LNCAP (cell line): ENCODE measurements around the gene NAALADL1.

Experiments used
- TF ChIP-seq, protein P1 (sequence below): fragments of 450-650 bp; IDR thresholded peaks from 2 replicates; pipeline ENCODE4 v1.5.1; 2017; ENCODE audit warnings: mild to moderate bottlenecking

The NAALADL1 gene

DNA sequence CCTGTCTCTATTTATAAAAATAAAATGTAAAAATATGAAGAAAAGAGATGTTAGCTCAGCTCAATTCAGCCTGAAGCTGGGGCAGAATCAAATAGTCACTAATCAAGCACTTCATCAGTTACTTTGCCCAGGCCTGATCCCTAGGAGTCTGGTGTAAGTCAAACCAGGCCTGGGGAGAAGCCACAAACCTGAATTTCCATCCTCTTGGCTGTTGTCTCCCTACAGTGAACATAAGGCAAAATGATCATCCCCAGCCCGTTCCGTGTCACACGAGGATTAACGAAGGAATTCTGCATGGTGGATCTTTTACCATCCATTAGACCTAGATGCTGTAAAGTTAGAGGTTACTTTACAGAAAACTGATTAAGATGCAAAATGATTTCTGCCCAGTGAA, 6.5 kb upstream of the NAALADL1 start:
- TF ChIP-seq, protein P1, sequence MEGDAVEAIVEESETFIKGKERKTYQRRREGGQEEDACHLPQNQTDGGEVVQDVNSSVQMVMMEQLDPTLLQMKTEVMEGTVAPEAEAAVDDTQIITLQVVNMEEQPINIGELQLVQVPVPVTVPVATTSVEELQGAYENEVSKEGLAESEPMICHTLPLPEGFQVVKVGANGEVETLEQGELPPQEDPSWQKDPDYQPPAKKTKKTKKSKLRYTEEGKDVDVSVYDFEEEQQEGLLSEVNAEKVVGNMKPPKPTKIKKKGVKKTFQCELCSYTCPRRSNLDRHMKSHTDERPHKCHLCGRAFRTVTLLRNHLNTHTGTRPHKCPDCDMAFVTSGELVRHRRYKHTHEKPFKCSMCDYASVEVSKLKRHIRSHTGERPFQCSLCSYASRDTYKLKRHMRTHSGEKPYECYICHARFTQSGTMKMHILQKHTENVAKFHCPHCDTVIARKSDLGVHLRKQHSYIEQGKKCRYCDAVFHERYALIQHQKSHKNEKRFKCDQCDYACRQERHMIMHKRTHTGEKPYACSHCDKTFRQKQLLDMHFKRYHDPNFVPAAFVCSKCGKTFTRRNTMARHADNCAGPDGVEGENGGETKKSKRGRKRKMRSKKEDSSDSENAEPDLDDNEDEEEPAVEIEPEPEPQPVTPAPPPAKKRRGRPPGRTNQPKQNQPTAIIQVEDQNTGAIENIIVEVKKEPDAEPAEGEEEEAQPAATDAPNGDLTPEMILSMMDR: no peak

DNA sequence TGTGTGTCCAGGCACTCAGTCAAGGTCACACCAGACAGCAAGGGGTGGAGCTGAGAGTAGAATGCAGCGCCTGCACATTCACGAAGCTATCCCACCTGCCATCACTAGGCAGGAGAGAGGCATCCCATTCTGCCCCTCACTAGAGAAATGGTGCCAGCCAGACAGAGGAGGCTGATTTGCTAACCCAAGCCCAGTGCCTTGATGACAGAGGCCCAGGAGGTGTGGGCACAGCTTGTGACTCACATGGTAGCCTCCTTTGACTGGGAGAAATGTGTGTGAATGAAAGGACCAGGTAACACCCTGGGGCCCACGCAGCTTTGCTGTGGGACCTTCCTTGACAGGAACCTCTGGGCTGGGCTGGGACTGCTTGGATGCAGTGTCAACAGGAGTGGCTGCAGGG, 5.2 kb upstream of the NAALADL1 start:
- TF ChIP-seq, protein P1: no peak

DNA sequence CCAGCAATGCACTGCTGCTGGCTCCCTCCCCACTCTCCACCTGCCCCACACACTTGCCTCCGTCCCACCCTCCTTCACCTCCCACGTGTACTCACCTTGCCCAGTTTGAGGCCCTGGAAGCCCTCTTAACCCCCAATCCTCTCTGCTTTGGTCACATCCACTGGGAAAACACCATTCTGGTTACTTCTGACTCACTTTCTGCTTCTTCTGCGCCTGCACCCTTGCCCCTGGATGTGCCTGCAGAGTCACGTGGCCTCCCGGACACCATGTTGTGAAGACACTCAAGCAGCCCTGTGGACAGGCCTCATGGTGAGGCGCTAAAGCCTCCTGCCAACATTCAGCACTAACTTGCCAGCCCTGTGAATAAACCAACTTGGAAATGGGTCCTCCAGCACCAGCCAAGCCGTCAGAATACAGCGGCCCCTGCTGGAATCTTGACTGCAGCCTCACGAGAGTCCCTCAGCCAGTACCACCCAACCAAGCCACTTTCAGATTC, 2.6 kb upstream of the NAALADL1 start:
- TF ChIP-seq, protein P1: no peak

DNA sequence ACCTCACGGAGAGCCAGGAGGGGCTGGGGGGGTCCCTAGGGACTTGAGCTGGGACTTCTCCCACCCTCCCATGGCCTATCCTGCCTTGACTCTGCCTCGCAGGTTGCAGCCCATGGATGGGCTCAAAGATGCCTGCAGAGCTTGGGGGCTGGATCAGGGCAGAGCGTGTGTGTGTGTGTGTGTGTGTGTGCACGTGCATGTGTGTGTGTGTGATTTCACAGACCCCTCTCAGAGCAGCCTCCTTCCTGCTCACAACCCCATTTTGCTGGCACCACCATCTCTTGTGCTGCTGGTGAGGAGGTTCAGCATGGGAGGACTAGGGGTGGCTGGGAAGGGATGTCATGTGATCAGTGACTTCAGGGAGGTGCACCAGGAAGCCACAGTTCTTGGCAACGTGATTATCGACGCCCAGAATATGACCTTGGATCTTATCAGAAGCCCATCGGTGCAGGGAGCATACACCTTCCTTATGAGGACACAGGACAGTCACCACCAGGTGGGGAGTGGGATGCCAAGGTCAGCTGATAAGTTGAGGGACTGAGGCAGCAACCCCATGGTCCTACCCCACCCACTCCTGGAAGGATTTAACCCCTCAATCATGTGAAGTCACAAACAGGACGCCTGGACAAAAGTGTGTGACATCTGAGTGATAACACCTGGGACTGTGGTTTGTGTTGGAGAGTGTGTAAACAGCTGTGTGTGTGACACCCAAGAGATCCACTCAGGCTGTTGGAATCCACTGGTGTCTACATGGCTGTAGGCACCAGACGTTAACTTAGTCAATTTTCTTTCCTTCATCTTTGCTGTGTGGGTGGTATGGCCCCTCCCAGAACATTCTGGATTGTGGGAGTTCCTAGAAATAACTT, 1.8 kb upstream of the NAALADL1 start:
- TF ChIP-seq, protein P1: no peak

DNA sequence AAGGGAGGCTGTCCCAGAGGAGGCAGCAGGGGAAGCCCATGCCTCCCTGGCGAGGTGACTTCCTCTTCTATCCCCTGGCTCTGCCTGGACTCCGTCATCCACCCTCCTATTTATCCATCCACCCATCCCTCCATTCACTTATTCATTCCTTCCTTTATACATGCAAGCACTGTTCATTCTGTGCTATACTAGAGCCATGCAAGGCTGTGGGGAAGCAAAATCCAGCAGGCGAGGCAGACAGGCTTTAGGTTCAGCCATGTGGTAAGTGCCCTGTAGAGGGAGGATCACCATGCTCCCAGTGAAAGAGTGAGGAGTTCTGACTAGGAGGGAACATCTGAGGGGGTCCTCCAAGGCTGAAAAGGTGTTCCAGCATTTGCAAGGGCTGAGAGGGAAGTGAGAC, 1.2 kb upstream of the NAALADL1 start:
- TF ChIP-seq, protein P1: no peak

DNA sequence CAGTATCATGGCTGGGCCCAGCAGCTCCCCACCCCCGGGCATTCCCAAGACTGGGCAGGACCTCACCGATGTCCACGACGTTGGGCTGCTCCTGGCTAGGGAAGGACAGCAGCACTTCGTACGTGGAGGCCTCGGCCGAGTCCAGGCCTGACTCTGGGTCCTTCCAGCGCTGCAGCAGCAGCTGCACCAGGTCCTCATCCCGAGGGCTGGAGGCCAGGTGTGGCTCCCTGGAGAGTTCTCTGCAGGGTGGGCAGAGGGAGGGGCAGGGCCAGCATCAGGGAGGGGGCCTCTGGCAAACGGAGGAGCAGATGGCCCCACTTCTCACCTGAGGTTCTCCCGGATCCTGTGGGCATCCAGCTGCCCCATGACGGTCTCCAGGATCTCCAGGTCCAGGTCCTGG, 341 bp downstream of the NAALADL1 start:
- TF ChIP-seq, protein P1: no peak

DNA sequence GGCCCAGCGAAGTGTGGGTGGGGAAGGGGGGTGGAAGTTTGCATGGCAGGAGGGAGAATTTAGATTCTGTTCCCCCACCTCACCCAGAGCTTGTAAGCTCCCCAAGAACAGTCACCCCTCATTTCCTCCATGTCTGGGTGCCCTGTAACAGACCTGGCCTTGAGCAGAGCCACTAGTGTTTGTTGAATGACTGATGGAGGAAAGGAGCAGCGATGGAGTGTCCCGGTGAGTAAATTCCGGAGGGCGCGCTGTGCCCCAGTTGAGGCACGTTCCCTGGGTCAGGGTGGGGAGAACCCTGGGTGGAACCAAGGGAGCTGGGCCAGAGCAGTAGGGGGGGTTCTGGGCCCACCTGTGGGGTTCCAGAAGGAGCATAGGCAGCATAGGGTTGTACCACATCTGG, 827 bp downstream of the NAALADL1 start:
- TF ChIP-seq, protein P1: no peak
